Mesodermal cell (in vitro differentiated cells): ENCODE measurements around the gene C5orf22.
"Not testable (repeated sequence)": the region's sequence is repeated elsewhere in the genome, so short reads cannot be mapped to it uniquely, and the experiment has no call there.

Source experiments
- H3K27ac ChIP-seq: 2 replicates; pipeline ENCODE4 v1.7.0; 2013; ENCODE audit warnings: mild to moderate bottlenecking, low read depth, low read length, moderate library complexity; ENCODE audit not compliant: severe bottlenecking
- H3K36me3 ChIP-seq: 2 replicates; pipeline ENCODE4 v1.7.1; 2013; ENCODE audit warnings: mild to moderate bottlenecking, low read length, moderate library complexity; ENCODE audit not compliant: control insufficient read depth, insufficient read depth
- H3K4me1 ChIP-seq: one replicate; pipeline ENCODE4 v1.7.1; 2013; ENCODE audit warnings: mild to moderate bottlenecking, low read length; ENCODE audit not compliant: insufficient read depth, control insufficient read depth, poor library complexity, severe bottlenecking
- H3K4me3 ChIP-seq: 2 replicates; pipeline ENCODE4 v1.7.0; 2013; ENCODE audit warnings: low read length, control low read depth, mild to moderate bottlenecking; ENCODE audit not compliant: insufficient read depth, poor library complexity, severe bottlenecking; ENCODE audit errors: extremely low read depth
- H3K9me3 ChIP-seq: 2 replicates; pipeline ENCODE4 v1.7.1; 2013; ENCODE audit warnings: mild to moderate bottlenecking, low read length, moderate library complexity; ENCODE audit not compliant: control insufficient read depth
- WGBS, 2 experiments: methylation state at CpG; one replicate each; pipeline ENCODE4 v1.1.5; 2013; ENCODE audit warnings: missing lambda C conversion rate in 2 of 2; ENCODE audit not compliant: insufficient coverage in 2 of 2; 5-methylcytosine and 5-hydroxymethylcytosine counted together

Gene C5orf22

DNA sequence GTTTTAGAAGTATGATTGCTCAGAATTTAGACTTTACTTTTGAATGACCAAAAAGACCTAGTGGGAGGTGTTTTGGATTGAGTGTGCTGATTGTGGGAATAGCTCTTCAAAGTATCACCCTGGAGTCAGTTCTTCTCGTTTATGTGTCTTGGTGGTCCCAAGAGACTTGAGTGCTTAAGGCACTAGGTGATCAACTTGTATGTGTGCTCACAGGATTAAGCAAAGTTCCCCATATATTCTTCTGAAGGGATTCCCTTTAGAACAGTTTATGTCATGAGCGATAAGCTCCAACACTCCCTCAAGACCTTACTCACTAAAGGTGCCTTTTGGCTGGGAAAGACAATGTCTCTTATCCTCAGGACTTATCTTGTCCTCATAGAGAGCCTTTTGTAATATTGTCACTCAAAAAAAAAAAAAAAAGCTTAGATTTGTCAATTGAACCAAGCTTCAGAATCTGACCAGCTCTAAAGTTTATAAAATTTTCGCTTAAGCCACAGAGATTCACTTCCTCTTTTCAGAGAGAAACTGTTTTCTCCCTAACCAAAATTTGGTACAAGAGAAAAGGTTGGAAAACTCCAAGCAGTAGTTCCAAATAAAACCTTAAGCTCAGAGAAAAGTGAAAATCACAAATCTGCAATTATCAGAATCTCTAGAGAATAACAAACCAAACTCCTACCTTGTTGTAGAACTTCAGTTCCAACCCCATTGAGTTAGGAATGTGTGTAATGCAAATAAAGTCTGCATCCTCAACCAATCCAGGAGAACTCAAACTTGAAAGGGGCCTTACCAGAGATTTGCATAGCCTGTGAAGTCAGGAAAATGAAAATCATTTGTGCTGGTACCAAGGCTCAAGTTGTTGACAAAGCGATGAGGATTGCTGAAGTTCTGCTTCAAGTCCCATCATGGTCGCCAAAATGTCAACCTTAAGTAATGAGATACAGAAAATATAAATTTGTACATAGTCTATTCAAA is 66.8 kb downstream of the C5orf22 start:
- H3K9me3 ChIP-seq = no peaks in the 10 kb centered on the region
- 92 to 93% methylated on average over 2 to 3 of the region's 5 CpGs for WGBS, 2 experiments
- no peak overlapping the region for H3K4me3 ChIP-seq
- H3K27ac ChIP-seq = no peak overlapping the region
- H3K36me3 ChIP-seq = no peaks in the 10 kb centered on the region
- no peaks in the 10 kb centered on the region for H3K4me1 ChIP-seq

DNA sequence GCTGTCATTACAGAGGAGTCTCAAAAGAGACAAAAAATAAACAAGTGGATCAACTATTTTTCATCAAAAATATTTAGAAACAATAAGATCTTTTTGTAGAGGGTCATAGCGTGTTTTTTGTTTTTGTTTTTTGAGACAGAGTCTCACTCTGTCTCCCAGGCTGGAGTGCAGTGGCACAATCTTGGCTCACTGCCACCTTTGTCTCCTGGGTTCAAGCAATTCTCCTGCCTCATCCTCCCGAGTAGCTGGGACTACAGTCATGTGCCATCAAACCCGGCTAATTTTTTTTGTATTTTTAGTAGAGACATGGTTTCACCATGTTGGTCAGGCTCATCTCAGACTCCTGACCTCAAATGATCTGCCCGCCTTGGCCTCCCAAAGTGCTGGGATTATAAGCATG is 70.2 kb downstream of the C5orf22 start:
- not testable (repeated sequence) for H3K4me1 ChIP-seq, H3K27ac ChIP-seq, H3K4me3 ChIP-seq, H3K9me3 ChIP-seq, H3K36me3 ChIP-seq
- 96 to 100% methylated on average over 1 to 3 of the region's 4 CpGs for WGBS, 2 experiments

DNA sequence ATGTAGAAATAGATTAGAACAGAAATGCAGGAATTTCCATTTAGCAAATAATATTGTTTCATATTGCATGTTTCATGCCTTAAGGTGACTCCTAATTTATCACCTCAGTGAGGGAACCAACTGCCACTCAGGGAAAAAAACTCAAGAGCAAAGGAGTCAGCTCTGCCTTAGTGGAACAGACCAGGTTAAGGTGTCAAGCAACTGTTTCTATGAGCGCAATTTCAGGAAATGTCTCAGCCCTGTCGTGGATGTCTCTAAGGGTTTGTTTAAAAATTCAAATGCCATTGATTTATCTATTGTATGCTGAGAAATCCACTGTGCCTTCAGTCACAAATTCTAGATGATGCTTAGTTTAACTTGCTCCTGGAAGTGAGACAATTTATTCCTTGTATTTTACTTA is 72.1 kb downstream of the C5orf22 start:
- Histone ChIP-seq H3K36me3 (no peaks in the 10 kb centered on the region), H3K9me3 (no peaks in the 10 kb centered on the region), H3K4me1 (no peaks in the 10 kb centered on the region), H3K4me3 (no peak overlapping the region), H3K27ac (no peak overlapping the region)
- 83 to 86% methylated on average over 2 of the region's 2 CpGs for WGBS, 2 experiments

DNA sequence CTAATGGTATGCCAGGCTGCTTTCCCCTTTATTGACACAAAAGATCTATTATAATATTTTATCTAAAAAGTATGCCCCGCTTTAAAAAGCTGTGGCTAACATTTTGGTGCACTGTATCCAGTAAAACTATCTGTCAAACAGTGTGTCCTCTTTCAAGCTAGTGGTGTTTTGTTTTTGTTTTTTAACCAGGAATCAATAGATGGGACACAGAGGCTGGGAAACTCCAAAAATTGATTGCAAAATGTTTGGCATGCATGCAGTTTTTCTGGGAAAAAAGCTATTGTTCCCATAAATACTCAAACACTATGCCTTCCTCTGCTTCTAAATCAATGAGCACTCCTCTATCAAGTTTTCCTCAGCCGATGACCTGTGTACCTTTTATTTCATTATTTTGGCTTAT is 72.5 kb downstream of the C5orf22 start:
- H3K4me1 ChIP-seq = no peaks in the 10 kb centered on the region
- H3K9me3 ChIP-seq = no peaks in the 10 kb centered on the region
- WGBS, 2 experiments = no CpG with 5 or more reads among the region's 2 CpGs
- no peak overlapping the region for H3K4me3 ChIP-seq
- no peaks in the 10 kb centered on the region for H3K36me3 ChIP-seq
- no peak overlapping the region for H3K27ac ChIP-seq
